Ecto neural progenitor cell (in vitro differentiated cells): ENCODE measurements around the gene P4HB.

ENCODE experiments used
- DNase-seq: peaks from one replicate; pipeline ENCODE4 v3.0.0-alpha.2; 2018; ENCODE audit warnings: low spot score

P4HB gene

GRCh38 chr17:81868674-81869220, 8.4 kb upstream of the P4HB start:
- DNase-seq, result no peak

GRCh38 chr17:81867991-81868673, 7.8 kb upstream of the P4HB start:
- peak; percentile 70 for DNase-seq

DNA sequence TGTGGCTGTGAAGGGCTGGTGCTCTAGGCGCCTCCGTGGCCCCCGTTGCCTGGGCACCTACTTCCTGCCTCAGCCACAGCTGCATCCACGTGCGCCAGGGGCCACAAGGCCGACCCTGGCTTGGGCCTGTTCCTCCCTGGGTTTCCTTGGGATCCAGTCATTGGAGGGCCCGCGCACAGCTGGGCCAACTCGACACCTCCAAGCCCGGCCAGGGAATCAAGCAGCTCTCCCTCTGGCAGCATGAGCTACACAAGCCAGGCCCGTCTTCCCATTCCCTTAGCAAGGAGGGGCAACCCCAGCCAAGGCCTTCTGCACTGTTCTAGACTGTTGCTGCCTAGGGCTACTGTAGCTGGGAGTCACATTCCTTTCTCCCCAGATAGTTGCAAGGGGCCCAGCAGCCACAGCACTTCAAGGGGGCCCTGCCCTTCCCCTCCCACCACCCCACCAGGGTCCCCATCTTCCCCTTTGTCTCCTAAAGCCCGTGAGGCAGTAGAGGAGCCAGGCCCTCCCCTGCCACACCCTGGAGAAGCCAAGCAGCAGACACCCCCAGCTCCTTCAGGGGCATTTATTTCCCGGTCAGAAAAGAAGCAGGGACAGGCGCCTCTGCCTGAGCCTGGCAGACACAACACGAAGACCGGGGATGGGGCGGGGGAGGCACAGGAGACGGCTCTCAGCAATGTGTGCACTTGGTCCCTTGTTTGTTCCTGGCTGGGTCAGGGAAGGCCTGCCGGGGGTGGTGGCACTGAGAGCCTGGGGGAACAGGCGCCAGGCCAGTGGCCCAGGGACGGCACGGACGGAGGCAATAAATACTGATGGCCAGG, 7.0 kb upstream of the P4HB start:
- DNase-seq, result peak; percentile 60

- peak; percentile 48 for DNase-seq
Measured at GRCh38 chr17:81866440-81867169, 6.3 kb upstream of the P4HB start.

- peak; percentile 47 for DNase-seq
Measured at GRCh38 chr17:81865733-81866439, 5.6 kb upstream of the P4HB start.

DNA sequence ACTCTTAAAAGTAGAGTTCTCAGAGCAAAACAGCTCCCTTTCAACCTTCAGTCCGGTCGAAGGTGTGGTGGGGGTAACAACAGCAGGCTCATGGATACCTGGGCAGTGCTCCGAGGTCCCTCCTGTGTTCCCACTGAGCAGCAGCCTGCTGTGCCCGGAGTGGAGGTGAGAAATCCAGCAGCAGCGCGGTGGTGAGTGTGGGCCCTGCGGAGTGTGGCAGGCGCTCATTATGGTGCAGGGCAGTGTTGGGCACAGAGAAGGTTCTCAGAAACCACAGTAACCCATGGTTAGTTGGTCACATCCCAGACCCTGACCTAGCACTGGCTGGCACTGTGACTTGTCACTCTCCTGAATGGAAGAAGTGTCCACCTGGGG, 5.0 kb upstream of the P4HB start:
- peak; percentile 45 for DNase-seq

DNA sequence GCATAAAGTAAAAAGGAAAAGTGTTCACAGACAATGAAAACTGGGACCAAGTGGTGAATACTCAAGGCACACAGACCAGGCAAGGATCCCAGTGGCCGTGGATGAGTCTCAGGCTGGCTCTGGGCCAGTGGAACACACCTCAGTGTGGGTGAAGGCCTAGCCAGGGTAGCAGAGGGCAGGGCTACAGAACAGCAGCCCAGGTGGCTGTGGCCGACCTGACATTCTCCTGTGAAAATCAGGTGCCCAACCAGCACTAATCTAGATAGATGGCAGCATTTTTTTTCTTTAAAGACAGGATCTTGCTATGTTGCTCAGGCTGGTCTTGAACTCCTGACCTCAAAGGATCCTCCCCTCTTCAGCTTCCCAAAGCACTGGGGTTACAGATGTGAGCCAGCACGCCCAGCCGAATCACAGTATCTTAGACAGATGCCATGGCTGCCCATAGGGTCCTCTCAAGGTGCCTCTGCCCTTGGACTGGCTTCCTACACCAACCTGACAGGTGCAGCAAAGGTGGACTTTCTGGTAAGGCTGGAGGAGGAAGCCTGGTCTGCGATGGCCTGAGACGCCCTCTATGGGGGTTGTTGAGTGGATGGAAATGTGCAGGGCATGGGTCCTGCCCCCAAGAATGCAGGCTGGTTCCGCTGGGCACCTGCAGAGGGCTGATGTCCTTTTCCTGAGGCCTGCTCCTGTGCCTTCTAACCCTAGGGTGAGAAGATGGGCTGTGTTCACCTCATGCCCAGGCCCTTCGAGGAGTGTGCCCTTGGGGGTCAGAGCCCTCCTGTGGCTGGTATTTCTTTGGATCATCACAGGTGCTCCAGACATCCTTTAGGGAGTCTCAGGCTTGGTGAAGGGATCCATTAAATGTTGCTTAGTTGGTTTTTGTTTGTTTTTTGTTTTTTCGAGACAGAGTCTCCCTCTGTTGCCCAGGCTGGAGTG, 3.8 kb upstream of the P4HB start:
- DNase-seq, result peak; percentile 48

- DNase-seq, result no peak
Measured at GRCh38 chr17:81863123-81863675, 2.9 kb upstream of the P4HB start.

DNA sequence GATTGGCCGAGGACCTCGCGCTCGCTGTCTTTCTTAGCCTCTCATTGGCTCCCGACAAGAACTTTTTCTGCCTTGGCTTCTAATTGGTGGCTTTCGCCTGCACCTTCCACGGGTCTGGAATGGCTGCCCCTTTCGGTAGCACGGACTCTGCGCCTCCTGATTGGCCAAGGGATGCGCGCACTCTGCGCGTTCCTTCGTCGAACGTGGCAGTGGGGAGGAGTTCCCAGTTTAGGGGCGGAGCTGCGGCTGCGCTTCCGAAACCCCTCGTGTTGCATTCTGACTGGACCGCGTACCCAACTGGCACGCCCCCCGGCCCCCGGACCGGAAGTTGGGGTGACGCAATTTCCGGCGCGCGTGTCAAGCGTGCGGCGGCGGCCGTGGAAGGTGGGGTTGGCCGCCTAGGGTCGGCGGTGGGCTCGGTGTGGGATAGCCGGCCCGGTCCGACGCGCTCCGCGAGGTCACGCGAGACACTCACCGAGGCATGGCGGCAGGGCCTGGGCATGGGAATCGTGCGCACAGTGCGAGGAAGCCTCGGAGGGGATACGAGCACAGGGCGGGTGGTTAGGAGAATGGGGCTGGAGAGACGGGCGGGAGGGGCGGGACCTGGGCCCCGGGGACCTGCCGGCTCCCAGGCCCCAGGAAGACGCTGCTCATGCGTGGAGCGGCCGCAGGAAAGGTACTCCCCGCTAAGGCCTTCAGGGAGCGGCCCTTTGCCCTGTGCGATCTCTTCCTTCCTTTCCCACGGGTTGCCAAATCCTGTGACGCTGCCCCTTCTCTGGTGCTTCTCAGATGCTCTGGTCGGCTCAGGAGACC, 627 bp upstream of the P4HB start:
- peak; percentile 100 for DNase-seq

DNA sequence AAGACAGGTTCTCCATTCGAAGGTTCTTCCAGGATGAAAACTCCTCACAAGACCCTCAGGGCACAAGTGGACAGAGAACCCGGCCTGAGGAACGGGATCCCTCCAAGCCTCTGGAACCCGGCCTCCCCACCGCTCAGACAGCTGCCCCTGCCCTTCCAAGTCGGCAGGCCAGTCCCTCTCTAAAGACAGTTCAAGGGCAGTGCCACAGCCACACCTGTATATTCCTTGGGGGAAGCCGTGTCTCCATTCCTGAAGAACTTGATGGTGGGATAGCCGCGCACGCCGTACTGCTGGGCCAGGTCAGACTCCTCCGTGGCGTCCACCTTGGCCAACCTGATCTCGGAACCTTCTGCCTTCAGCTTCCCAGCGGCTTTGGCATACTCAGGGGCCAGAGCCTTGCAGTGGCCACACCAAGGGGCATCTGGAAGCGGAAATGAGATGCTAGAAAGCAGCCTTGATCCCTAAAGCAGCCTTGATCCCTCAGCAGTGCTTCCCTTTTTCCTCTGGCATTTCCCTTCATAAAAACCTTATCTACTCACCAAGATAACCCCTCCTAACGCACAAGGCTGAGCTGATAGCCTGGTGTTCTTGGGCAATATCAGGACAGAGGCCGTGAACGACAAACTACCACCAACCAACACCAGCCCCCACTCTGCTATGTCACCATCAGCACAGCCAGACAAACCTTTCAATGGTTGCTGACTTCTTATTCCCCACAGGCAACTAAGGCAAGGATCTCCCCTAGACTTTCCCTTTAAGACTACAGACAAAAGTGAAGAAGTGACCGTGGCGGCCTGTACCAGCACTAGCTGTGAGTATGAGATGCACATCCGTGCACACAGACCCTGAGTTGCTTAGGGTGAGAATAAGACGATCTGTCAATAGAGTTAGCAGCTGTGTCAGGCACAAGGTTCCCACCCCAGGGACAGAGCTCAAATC, 1.1 kb downstream of the P4HB start:
- peak; percentile 45 for DNase-seq

- peak; percentile 49 for DNase-seq
Measured at GRCh38 chr17:81858170-81858966, 2.0 kb downstream of the P4HB start.

DNA sequence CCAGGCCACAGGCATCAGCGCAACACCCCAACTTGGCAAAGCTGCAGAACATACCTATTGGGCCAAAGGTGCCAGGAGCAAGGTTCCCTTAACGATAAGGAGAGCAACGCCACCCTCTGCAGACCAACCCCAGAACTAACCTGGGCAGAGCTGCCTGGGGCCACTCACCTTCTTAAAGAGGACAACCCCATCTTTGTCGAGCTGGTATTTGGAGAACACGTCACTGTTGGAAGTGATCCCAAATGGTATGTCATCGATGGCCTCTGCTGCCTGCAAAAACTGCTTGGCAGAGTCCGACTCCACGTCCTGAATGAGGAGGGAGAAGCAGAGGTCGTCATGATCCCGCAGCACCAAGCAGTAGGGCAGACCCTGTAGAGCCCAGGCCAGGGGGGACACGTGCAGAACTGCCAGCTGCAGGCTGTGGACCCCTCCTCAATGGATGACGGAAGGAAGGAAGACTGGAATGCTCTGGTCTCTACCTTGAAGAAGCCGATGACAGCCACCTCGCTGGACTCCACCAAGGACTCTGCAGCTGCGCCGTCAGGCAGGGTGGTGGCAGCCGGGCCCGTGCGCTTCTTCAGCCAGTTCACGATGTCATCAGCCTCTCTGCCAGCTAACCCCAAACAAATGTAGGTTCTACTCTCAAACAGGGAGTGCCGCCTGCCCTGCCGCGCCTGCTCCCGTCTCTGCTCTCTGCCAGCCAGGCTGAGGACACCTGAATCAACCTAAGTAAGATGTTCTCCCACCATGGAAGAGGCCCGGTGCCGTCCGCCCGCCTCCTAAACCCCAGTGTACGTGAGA, 5.2 kb downstream of the P4HB start:
- no peak for DNase-seq

- DNase-seq, result no peak
Measured at GRCh38 chr17:81852237-81852636, 8.1 kb downstream of the P4HB start.

GRCh38 chr17:81851423-81851822, 8.9 kb downstream of the P4HB start:
- no peak for DNase-seq

- no peak for DNase-seq
Measured at GRCh38 chr17:81849457-81849856, 10.9 kb downstream of the P4HB start.

- no peak for DNase-seq
Measured at GRCh38 chr17:81846743-81847689, 13.3 kb downstream of the P4HB start.
